HG03565 (cell line): Measurements from ENCODE around the gene APC2.
A peak's percentile ranks its signal among the peaks of the same experiment; 100 is the strongest.

Source experiments
- ATAC-seq: cut with Tn5 transposase; IDR thresholded peaks from one replicate; pipeline ENCODE4 v1.9.1; 2021; ENCODE audit warnings: mild to moderate bottlenecking, moderate library complexity; ENCODE audit not compliant: unreplicated experiment

The APC2 gene

GRCh38 chr19:1449467-1450442, at the start of gene APC2:
Gene APC2, plus strand, starts transcription at chr19:1450121. Its CDS starts 2,881 bp downstream, at chr19:1453002.
- no peak for ATAC-seq

DNA sequence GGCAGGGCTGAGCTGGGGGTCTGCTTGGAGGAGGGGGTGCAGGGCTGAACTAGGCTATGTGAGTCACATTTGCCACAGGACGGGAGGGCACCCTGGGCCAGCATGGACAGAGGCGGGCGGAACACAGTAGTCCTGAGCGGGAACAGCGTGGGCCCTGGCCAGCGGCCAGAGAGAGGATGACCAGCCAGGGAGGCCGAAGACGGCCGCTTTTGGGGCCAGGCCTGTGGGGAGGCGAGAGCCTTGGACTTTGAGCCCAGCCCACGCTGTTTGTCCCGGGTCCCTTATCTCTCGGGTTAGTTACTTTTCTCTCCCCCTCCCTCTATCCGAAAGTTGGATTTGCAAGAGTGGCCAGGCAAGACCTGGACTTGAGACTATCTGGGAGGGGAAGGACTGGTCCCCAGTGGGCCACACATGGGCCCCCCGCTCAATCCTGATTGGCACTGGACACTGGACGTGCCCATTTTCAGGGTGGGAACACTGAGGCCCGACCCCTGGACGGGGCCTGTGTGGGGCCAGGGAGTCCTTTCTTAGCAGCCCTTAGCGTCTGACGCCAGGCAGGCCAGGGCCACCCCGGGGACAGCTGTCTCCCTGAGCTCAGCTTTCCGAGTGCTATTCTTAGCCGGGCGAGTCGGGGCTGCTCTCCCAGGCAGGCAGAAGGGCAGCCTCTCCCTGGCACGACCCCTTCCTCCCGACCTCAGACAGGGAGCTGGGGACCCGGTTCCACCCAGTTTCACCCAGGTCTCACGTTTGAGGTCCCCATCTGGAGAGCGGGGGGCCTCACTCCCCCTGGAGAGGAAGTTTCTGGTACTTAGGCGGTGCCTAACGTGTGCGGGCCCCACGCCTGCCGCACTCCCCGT, 49.4 kb upstream of the APC2 start:
- no peak for ATAC-seq

DNA sequence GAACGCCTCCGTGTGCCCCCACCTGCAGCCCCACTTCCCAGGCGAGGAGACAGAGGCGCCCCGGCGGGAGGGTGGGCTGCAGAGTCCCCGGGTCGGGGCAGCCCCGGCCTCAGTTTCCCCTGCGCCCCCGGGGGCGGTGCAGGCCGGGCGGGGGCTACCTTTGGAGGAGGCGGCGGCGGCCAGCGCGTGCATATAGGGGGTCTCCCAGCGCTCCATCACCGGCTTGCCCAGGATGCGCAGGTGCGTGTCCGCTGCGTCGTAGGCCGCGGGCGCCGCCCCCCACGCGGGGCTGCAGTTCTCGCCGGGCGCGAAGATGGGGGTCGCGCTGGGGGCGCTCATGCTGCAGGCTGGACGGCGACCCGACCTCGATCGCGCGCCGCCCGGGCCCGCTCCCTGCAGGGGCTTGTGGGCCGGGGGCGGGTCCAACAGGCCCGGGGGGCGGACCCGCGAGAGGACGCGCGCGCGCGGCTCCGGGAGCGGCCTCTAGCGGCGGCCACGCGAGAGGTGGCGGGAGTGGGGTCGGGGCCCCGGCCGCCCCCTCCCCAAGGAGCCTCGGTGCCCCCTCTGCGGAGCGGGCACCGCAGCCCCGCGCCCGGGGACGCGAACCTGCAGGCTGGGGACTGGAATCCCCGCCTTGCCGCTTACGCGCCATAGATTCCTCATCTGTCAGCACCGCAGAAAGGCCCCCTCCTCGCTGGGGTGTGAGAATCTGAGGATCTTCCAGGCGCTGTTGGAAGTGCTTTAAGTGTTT, 48.6 kb upstream of the APC2 start, which contains the start of gene GAMT:
Gene GAMT (minus strand): TSS at position 405 of the 751 bp plus-strand sequence. CDS start 66 bp downstream, at position 339.
- no peak for ATAC-seq

GRCh38 chr19:1401889-1402217, 48.1 kb upstream of the APC2 start:
- no peak for ATAC-seq

DNA sequence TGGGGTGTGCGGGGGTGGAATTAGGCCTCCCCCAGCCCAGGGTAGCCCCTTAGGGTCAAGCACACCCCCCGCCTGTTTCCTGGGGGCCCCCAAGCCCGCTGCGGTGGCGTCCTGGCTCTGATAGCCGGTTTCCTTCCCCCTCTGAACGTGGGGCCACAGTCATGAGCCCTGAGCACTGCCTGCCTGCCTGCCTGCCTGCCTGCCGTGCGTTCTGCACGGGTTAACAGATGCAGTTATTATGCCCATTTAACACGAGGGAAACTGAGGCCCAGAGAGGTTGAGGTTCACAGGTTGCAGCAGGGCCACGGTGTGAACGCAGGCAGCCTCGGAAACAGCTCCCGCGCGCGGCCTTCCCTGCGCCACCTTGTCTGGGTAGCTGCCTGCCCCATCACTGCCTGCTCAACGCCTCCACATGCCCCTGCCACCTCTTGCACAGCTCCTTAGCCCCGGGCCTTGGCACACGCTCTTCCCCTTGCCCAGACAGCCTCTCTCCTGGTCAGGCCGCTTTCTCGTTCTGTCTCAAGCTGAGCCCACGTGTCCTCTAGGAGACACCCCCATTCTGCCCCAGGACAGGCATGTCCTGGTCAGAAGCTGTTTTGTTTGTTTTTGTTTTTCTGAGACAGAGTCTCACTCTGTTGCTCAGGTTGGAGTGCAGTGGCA, 47.4 kb upstream of the APC2 start:
- ATAC-seq = no peak

- ATAC-seq = peak; percentile 75
These were observed 43.0 kb upstream of the APC2 start for GRCh38 chr19:1406774-1407527.

DNA sequence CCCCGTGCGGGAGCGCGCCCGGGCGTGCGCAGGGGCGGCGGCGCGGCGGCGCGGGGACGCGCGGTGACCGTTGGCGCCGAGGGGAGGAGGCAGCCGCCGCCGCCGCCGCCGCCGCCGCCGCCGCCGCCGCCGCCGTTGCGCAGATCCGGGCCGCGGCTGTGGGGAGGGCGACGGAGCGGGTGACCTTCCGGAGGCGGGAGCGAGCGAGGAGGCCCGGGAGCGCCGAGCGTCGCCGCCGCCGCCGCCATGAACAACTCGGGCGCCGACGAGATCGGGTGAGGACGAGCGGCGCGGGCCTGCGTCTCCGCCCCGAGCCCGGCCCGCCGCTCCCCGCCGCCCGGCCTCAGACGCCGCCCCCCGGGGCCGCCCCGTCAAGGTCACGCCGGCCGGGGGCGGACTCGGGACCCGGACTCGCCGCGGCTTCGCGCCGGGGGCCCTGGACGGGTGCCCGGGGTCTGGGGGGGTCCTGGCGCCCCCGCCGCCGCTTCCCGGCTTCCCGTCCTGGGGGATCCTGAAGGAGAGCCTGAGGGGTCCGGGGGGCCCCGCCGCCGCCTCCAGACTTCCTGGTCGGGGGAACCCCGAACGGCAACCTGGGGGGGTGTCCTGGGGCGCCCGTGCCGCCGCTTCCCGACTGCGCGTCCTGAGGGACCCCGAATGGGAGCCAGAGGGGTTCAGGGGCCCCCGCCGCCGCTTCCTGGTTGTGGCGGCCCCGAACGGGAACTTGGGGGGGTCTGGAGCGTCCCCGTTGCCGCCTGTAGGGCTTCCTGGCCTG, 42.2 kb upstream of the APC2 start, which contains the start of gene DAZAP1:
Gene DAZAP1 (plus strand): TSS at position 59 of the 772 bp plus-strand sequence. CDS start 188 bp downstream, at position 247.
- ATAC-seq = peak; percentile 9

- no peak for ATAC-seq
These were observed 41.4 kb upstream of the APC2 start for GRCh38 chr19:1408300-1409203.

GRCh38 chr19:1409204-1410005, 40.5 kb upstream of the APC2 start:
- no peak for ATAC-seq

- ATAC-seq = no peak
These were observed 39.7 kb upstream of the APC2 start for GRCh38 chr19:1410136-1410786.

DNA sequence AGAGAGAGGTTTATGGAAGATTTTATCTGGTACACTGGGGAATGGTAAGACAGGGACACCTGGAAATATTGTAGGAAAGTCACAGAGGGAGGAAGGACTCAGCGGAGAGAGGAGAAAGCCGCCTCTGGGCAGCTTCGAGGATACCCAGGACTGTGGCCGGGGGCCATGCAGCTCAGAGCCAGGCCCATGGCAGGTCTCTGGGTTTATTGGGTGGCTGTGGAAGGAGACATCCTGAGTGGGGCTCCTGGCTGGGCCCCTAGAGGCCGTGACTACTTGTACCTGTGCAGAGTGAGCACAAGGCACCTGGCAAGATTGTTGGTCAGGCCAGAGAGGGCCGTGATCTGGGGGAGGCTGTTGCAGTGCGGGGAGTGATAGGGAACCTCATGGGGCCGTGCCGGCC, 39.1 kb upstream of the APC2 start:
- ATAC-seq = no peak

- ATAC-seq = no peak
These were observed 38.4 kb upstream of the APC2 start for GRCh38 chr19:1411255-1412191.

DNA sequence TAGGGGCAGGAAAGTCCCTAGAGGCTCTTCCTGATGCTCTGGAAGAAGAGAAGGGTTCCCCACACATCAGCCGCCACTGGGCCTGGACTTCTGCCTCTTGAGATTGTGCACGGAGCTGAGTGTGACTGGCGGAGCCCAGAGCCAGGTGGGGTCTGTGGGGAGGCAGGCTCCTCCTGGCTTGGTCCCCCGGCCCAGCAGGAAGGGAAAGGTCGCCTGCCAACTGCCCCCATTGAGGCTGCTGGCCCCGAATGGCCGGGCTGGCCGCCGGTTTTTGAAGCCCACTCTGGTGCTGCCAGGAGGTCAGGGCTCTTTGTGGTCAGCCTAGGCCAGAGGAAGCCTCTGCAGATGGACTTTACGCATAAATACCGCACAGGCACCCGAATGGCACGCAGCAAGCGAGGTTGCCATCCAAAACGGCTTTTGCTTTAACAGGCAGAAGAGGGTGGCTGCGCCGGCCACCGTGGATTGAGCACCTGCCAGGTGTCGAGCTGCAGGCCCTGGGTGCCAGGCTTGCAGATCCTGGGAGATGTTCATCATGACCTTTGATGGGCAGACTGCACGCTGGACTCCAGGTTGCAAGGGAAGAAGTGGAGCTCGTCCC, 37.5 kb upstream of the APC2 start:
- no peak for ATAC-seq

GRCh38 chr19:1412995-1413800, 36.7 kb upstream of the APC2 start:
- no peak for ATAC-seq
